NB4 (cell line): ENCODE data around the gene MMRN1.

Source experiments
- DNase-seq: peaks from one replicate; pipeline ENCODE4 v3.0.0; 2010; ENCODE audit warnings: low read depth
- H3K4me3 ChIP-seq: one replicate; pipeline ENCODE4 v1.5.1; 2011; ENCODE audit warnings: mild to moderate bottlenecking, low read depth, low read length, moderate library complexity
- MYC ChIP-seq: IDR thresholded peaks from 2 replicates; pipeline ENCODE4 v1.6.1; 2011; ENCODE audit warnings: low read depth, low read length
- POLR2A ChIP-seq: IDR thresholded peaks from 2 replicates; pipeline ENCODE4 v1.6.1; 2011; ENCODE audit warnings: mild to moderate bottlenecking; ENCODE audit not compliant: insufficient read length; ENCODE audit errors: extremely low read depth
- TF ChIP-seq, protein P1 (sequence below): IDR thresholded peaks from one replicate; pipeline ENCODE4 v1.5.1; 2012; ENCODE audit warnings: low read depth, low read length
- TF ChIP-seq, protein P2 (sequence below): IDR thresholded peaks from 2 replicates; pipeline ENCODE4 v1.6.1; 2011; ENCODE audit warnings: low read depth, low read length

MMRN1 gene

DNA sequence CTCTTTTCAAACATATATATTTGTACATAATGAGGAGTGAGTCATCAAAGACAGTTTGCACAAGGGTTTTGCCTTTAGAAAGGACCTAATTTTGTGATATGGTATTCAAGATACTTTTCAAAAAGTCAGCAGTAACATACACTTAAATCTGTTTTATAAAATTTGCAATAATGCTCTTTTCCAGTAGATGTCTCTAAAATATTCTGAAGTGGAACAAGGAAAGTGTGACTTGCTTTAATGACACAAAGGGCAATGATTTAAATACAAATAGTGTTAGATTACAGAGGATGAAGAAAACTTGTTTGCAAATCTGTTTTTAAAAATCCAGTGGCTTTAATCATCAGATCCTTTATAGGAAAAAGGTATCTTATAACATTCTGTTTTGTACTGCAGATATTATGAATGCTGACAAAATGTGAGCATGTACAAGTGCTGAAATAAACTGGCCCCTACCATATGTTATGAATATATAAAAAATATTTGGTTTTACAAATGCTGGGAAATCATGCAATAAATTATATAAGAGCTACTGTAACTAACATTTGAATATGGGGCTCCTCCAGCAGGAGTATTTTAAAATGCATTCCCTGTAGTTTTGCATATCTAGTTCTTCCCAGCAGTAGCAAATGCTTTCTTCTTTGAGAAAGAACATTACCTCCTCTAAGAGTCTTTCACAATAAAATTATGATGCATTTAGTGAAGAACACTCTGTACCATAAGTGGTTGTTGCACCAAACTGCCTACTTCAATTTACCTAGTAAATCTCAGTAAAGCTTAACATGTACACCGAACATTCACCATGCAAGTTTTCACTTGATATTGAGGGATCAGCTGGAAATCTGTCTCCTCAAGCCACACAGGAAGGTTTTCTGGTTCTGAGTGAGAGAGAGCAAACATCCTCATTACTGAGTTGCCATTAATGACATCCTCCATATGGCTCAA, 20.2 kb downstream of the MMRN1 start:
- no peak overlapping the region for H3K4me3 ChIP-seq
- no peak for DNase-seq
- TF ChIP-seq MYC, result no peak
- TF ChIP-seq, protein P1, sequence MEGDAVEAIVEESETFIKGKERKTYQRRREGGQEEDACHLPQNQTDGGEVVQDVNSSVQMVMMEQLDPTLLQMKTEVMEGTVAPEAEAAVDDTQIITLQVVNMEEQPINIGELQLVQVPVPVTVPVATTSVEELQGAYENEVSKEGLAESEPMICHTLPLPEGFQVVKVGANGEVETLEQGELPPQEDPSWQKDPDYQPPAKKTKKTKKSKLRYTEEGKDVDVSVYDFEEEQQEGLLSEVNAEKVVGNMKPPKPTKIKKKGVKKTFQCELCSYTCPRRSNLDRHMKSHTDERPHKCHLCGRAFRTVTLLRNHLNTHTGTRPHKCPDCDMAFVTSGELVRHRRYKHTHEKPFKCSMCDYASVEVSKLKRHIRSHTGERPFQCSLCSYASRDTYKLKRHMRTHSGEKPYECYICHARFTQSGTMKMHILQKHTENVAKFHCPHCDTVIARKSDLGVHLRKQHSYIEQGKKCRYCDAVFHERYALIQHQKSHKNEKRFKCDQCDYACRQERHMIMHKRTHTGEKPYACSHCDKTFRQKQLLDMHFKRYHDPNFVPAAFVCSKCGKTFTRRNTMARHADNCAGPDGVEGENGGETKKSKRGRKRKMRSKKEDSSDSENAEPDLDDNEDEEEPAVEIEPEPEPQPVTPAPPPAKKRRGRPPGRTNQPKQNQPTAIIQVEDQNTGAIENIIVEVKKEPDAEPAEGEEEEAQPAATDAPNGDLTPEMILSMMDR, result no peak
- TF ChIP-seq, protein P2, sequence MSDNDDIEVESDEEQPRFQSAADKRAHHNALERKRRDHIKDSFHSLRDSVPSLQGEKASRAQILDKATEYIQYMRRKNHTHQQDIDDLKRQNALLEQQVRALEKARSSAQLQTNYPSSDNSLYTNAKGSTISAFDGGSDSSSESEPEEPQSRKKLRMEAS, result no peak
- no peak for TF ChIP-seq POLR2A

DNA sequence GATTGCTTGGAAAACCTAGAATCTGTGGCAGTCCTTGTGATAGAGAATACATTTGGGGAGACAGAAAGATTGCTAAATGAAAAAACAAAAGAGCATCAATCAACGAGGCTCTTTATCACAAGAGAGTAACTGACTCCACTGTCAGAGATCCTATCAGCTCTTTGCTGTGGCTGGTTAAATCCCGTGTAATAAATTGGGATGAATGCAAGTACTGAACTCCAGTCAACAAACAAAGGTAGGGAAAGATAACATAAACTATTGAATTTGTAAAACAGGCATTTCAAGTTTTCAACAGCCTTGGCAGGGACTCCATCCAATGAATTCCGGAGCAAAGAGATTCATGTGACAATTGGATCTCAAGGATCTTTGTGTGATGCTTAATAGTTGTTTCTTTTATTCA, 21.3 kb downstream of the MMRN1 start:
- TF ChIP-seq, protein P1, result no peak
- TF ChIP-seq MYC (no peak), POLR2A (no peak)
- TF ChIP-seq, protein P2, result no peak
- H3K4me3 ChIP-seq, result no peak overlapping the region
- no peak for DNase-seq

DNA sequence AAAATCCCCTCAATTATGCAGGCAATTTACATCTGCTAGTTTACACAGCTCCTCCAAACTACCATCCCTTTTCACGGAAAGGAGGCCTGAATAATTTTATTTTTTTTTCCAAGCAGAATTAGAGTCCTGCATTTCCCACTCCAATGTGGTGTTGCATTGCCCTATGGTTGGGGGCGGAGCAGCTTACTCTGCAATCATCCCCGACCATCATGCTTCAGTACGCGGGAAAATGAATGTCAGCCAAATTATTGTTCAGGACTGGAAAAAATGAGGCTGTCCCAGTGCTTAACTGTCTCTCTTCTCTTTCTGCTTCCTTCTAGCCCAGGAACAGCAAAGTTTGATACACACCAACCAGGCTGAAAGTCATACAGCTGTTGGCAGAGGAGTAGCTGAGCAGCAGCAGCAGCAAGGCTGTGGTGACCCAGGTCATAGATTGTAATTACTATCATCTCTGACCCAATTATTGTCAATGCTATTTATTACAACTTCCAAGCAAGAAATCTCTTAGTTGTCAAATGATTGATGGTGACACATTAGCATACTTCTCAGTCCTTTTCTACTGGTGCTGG, 28.3 kb downstream of the MMRN1 start:
- TF ChIP-seq, protein P2, result no peak
- TF ChIP-seq POLR2A, result no peak
- no peak overlapping the region for H3K4me3 ChIP-seq
- DNase-seq, result no peak

DNA sequence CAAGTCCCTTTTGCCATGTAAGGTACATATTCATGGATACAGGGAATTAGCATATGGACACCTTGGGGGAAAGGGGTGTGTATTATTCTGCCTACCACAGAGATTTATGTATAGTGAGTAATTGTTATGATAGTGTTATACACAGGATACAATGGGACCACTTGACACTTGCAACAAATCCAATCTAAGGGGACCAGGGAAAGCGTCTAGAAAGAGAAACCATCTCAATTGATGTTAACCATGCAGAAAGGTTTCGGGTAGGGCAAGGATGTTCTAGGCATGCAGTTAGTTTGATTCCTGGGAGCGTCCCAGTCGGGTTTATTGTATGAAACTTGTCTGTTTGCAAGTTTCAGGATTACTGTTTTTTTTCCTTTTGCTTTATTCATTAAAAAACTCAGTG, 34.2 kb downstream of the MMRN1 start:
- no peak for DNase-seq
- H3K4me3 ChIP-seq, result no peak overlapping the region
- TF ChIP-seq, protein P1, result no peak
- TF ChIP-seq, protein P2, result no peak
- TF ChIP-seq POLR2A (no peak), MYC (no peak)

DNA sequence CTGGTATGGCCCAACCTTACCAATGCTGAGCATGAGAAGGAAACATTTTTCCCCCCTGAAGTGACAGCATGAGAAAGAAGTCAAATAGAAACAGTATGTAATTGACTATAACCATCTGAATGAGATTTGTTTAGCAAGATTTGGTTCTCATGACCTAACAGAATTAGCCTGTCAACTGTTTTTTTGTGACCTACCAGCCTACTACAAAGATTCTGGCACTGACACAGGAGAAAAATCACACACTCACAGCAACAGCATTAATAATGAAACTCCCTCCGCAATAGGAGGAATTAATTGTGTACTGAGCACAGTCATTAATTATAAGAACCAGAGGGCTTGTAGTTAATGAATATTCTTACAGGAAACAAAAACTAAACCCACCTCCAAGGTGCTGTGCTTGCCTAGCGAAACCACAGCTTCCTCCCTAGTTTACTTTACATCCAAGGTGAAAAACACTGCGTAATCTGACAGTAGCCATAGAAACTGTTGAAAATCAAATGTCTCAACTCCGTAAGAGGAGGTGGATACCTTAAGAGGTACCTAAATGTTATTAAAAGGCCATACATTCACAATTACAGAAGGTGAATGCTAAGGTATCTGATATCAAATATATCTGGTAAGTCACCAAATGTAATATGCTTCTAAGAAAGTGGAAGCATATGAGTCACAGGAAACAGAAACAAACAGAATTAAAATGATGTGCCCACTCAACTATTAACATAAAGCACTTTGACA, 34.9 kb downstream of the MMRN1 start:
- TF ChIP-seq MYC (no peak), POLR2A (no peak)
- TF ChIP-seq, protein P1, result no peak
- TF ChIP-seq, protein P2, result no peak
- no peak for DNase-seq
- no peak overlapping the region for H3K4me3 ChIP-seq
